IMR-90 (cell line): ENCODE results near the gene PPM1H.
"Not testable (repeated sequence)": the region's sequence is repeated elsewhere in the genome, so short reads cannot be mapped to it uniquely, and the experiment has no call there.

Experiments used
- RAD21 ChIP-seq: IDR thresholded peaks from 2 replicates; pipeline ENCODE4 v1.6.1; 2012; ENCODE audit warnings: low read length, improper control_type of control experiment
- TF ChIP-seq, protein P1 (sequence below): conservative IDR thresholded peaks from 2 replicates; pipeline ENCODE4 v1.5.1; 2012; ENCODE audit warnings: mild to moderate bottlenecking, low read depth, low read length, improper control_type of control experiment

DNA sequence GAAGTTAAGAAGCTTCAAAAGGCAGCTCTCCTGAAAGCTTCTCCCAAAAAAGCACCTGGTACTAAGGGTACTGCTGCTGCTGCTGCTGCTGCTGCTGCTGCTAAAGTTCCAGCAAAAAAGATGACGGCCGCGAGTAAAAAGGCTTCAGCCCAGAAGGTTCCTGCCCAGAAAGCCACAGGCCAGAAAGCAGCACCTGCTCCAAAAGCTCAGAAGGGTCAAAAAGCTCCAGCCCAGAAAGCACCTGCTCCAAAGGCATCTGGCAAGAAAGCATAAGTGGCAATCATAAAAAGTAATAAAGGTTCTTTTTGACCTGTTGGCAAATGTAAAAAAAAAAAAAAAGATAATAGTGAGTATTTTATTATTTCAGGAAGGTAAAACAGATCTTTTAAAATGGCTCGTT lies 30.8 kb upstream of the PPM1H start:
- TF ChIP-seq, protein P1, sequence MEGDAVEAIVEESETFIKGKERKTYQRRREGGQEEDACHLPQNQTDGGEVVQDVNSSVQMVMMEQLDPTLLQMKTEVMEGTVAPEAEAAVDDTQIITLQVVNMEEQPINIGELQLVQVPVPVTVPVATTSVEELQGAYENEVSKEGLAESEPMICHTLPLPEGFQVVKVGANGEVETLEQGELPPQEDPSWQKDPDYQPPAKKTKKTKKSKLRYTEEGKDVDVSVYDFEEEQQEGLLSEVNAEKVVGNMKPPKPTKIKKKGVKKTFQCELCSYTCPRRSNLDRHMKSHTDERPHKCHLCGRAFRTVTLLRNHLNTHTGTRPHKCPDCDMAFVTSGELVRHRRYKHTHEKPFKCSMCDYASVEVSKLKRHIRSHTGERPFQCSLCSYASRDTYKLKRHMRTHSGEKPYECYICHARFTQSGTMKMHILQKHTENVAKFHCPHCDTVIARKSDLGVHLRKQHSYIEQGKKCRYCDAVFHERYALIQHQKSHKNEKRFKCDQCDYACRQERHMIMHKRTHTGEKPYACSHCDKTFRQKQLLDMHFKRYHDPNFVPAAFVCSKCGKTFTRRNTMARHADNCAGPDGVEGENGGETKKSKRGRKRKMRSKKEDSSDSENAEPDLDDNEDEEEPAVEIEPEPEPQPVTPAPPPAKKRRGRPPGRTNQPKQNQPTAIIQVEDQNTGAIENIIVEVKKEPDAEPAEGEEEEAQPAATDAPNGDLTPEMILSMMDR, result not testable (repeated sequence)
- not testable (repeated sequence) for TF ChIP-seq RAD21
